GM21576 (cell line): ENCODE results near the gene DPH3.
A peak's percentile ranks its signal among the peaks of the same experiment; 100 is the strongest.
"Not testable (repeated sequence)": the region's sequence is repeated elsewhere in the genome, so short reads cannot be mapped to it uniquely, and the experiment has no call there.

Experiments
- ATAC-seq: cut with Tn5 transposase; IDR thresholded peaks from one replicate; pipeline ENCODE4 v1.9.1; 2021; ENCODE audit warnings: mild to moderate bottlenecking, moderate library complexity; ENCODE audit not compliant: unreplicated experiment

DPH3 gene

GRCh38 chr3:16264708-16265454 lies at the start of gene DPH3, which contains the start of gene OXNAD1:
Gene DPH3 (minus strand): TSS chr3:16264943. CDS start chr3:16264876, 67 bp downstream.
Gene OXNAD1 (plus strand): TSS chr3:16265212. CDS start chr3:16270953, 5,741 bp downstream.
- peak; percentile 99 for ATAC-seq

GRCh38 chr3:16313886-16314645 lies 49.3 kb upstream of the DPH3 start:
- no peak for ATAC-seq

- peak; percentile 65 for ATAC-seq
Measured at GRCh38 chr3:16311960-16312451, 47.3 kb upstream of the DPH3 start.

GRCh38 chr3:16310486-16310885 lies 45.7 kb upstream of the DPH3 start:
- ATAC-seq, result not testable (repeated sequence)

- peak; percentile 91 for ATAC-seq
Measured at GRCh38 chr3:16309558-16309957, 44.8 kb upstream of the DPH3 start.

GRCh38 chr3:16308727-16309126 lies 44.0 kb upstream of the DPH3 start:
- ATAC-seq, result no peak

GRCh38 chr3:16307832-16308531 lies 43.2 kb upstream of the DPH3 start:
- no peak for ATAC-seq

GRCh38 chr3:16305111-16305541 lies 40.4 kb upstream of the DPH3 start:
- ATAC-seq, result no peak

GRCh38 chr3:16304061-16305010 lies 39.6 kb upstream of the DPH3 start:
- no peak for ATAC-seq

- ATAC-seq, result no peak
Measured at GRCh38 chr3:16303037-16303575, 38.4 kb upstream of the DPH3 start.

- no peak for ATAC-seq
Measured at GRCh38 chr3:16302082-16302631, 37.4 kb upstream of the DPH3 start.

- no peak for ATAC-seq
Measured at GRCh38 chr3:16301507-16301906, 36.8 kb upstream of the DPH3 start.

GRCh38 chr3:16300881-16301359 lies 36.2 kb upstream of the DPH3 start:
- ATAC-seq, result peak; percentile 83

- no peak for ATAC-seq
Measured at GRCh38 chr3:16300307-16300706, 35.6 kb upstream of the DPH3 start.

GRCh38 chr3:16299746-16300145 lies 35.0 kb upstream of the DPH3 start:
- ATAC-seq, result no peak

GRCh38 chr3:16298891-16299290 lies 34.1 kb upstream of the DPH3 start:
- ATAC-seq, result no peak

GRCh38 chr3:16297997-16298885 lies 33.5 kb upstream of the DPH3 start:
- no peak for ATAC-seq

GRCh38 chr3:16295298-16295890 lies 30.7 kb upstream of the DPH3 start:
- no peak for ATAC-seq
